Neural progenitor cell (in vitro differentiated cells): Measurements from ENCODE around the gene TSPAN2.

Experiments used
- CTCF ChIP-seq: fragments of 200-600 bp; sonication (generic); IDR thresholded peaks from 2 replicates; pipeline ENCODE4 v1.5.1; 2017; ENCODE audit warnings: antibody characterized with exemption, mild to moderate bottlenecking
- EZH2 ChIP-seq: fragments of 200-600 bp; sonication (generic); IDR thresholded peaks from 2 replicates; pipeline ENCODE4 v1.6.1; 2017; ENCODE audit warnings: antibody characterized with exemption, mild to moderate bottlenecking, moderate library complexity
- EZH2phosphoT487 ChIP-seq: fragments of 200-600 bp; sonication (generic); IDR thresholded peaks from 2 replicates; pipeline ENCODE4 v1.6.1; 2017; ENCODE audit warnings: antibody characterized with exemption

DNA sequence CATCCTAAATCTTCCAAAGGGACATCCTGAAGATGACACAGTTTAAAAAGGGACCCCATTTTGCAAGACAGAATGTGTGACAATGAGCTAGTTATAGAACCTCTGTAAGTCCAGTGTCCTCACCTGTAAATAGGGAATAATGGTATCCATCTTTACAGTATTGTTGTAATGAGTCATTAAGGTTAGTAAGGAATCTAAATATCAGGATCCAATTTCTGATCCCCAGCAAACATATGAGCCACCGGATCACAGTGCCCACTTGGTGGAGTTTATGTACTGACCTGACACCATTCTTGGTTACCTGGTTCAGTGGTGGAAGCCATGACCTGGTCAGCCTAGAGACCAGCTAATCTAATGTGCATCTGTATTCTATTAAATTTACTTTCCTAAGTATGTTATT lies 47.9 kb upstream of the TSPAN2 start:
- TF ChIP-seq CTCF (no peak), EZH2 (no peak), EZH2phosphoT487 (no peak)
